Left ventricle myocardium inferior (tissue), 1 donor: ENCODE measurements around the gene OR52A1. TPM values are rescaled to one million over a fixed set of nuclear protein-coding genes. Genes with fewer than 3 reads are reported as not detected.

Source experiments
- DNase-seq: peaks from one replicate; pipeline ENCODE4 v3.0.0-alpha.2; 2020
- H3K27ac ChIP-seq: fragments of 200-600 bp; replicated peaks from 2 replicates; pipeline ENCODE4 v1.8.0; 2021
- H3K27me3 ChIP-seq: fragments of 200-600 bp; 2 replicates; pipeline ENCODE4 v1.8.0; 2021; ENCODE audit warnings: low read depth
- H3K36me3 ChIP-seq: fragments of 200-600 bp; 2 replicates; pipeline ENCODE4 v1.8.0; 2021
- H3K4me1 ChIP-seq: fragments of 200-600 bp; 2 replicates; pipeline ENCODE4 v1.8.0; 2021
- H3K4me3 ChIP-seq: fragments of 200-600 bp; 2 replicates; pipeline ENCODE4 v1.8.0; 2021; ENCODE audit warnings: mild to moderate bottlenecking, moderate library complexity
- H3K9me3 ChIP-seq: fragments of 200-600 bp; replicated peaks from 2 replicates; pipeline ENCODE4 v1.8.0; 2021
- intact Hi-C: fragments of 100-400 bp; cut with micrococcal nuclease; formaldehyde crosslinking; loops from one replicate; pipeline ENCODE4 v1.11.0; 2022
- total RNA-seq: library from RNA; stranded (reverse); fragmentation: NEBNext Ultra II Directional; extraction: Animal tissue kit (Norgen Biotek cat#: 25700); gene quantifications from one replicate; pipeline ENCODE4 v1.2.1, GENCODE V29; 2021
- TF ChIP-seq, protein P1 (sequence below): fragments of 200-600 bp; IDR thresholded peaks from 2 replicates; pipeline ENCODE4 v1.8.0; 2021; ENCODE audit warnings: antibody characterized with exemption, mild to moderate bottlenecking, borderline replicate concordance
- donor health status: DM: no; HTN: yes; CAD: no; lungs with severe emphysema.

Gene OR52A1
- total RNA-seq, 1 donor from 2014 or later: not detected

DNA sequence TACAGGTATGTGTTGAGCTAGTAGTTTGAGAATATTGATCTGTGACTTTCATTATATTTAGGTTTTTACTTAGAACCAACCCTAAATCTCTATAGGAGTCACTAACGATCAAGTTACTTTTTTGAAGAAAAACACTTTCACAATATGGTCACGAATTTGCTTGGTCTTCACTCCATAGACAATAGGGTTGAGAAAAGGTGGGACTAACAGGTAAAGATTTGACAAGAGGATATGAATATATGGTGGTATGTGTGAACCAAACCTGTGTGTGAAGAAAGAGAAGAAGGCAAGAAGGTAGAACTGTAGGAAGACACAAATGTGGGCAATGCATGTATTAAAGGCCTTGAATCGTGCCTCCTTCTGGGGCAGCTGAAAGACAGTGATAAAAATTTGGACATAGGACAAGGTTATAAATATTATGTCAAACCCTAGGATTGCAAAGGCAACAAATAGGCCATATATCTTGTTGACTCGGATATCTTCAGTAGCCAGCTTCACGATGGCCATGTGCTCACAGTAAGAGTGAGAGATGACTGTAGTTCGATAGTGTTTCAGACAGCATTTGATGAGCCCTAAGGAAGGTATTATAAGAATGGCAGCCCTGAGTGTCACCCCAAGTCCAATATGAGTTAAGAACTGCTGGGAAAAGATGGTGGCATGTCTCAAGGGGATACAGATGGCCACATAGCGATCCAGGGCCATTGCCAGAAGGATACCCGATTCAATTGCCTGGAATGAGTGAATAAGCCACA is 22.8 kb downstream of the OR52A1 start:
- no peak overlapping the region for H3K4me3 ChIP-seq
- no peaks in the 10 kb centered on the region for H3K9me3 ChIP-seq
- no peaks in the 10 kb centered on the region for H3K4me1 ChIP-seq
- no peak for DNase-seq
- intact Hi-C loops: no loop called here
- TF ChIP-seq, protein P1, sequence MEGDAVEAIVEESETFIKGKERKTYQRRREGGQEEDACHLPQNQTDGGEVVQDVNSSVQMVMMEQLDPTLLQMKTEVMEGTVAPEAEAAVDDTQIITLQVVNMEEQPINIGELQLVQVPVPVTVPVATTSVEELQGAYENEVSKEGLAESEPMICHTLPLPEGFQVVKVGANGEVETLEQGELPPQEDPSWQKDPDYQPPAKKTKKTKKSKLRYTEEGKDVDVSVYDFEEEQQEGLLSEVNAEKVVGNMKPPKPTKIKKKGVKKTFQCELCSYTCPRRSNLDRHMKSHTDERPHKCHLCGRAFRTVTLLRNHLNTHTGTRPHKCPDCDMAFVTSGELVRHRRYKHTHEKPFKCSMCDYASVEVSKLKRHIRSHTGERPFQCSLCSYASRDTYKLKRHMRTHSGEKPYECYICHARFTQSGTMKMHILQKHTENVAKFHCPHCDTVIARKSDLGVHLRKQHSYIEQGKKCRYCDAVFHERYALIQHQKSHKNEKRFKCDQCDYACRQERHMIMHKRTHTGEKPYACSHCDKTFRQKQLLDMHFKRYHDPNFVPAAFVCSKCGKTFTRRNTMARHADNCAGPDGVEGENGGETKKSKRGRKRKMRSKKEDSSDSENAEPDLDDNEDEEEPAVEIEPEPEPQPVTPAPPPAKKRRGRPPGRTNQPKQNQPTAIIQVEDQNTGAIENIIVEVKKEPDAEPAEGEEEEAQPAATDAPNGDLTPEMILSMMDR: no peak
- H3K27ac ChIP-seq: no peak overlapping the region
- no peaks in the 10 kb centered on the region for H3K36me3 ChIP-seq
- H3K27me3 ChIP-seq: no peaks in the 10 kb centered on the region

DNA sequence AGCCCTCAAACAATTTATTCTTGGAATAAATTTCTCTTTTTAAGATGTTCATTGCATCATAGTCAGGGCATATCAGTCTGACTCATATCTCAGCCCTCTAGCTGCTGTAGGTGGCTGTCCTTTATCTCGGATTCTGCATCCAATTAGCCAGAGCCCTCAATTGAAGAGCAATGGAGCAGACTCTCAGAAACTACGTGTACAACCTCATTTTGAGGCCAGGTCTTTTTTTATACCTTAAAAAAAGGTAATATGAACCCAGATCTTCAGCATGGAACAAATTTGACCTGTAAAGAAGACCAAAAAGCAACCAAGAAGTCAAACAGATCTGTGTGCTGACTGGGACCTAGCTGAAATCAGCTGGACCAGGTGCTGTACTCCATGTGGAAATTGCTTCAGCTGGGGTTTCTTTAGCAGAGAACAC is 25.1 kb downstream of the OR52A1 start:
- Histone ChIP-seq H3K27me3 (no peaks in the 10 kb centered on the region), H3K4me3 (no peak overlapping the region), H3K27ac (no peak overlapping the region), H3K9me3 (no peaks in the 10 kb centered on the region), H3K4me1 (no peaks in the 10 kb centered on the region), H3K36me3 (no peaks in the 10 kb centered on the region)
- intact Hi-C loops: no loop called here
- no peak for DNase-seq
- TF ChIP-seq, protein P1: no peak

DNA sequence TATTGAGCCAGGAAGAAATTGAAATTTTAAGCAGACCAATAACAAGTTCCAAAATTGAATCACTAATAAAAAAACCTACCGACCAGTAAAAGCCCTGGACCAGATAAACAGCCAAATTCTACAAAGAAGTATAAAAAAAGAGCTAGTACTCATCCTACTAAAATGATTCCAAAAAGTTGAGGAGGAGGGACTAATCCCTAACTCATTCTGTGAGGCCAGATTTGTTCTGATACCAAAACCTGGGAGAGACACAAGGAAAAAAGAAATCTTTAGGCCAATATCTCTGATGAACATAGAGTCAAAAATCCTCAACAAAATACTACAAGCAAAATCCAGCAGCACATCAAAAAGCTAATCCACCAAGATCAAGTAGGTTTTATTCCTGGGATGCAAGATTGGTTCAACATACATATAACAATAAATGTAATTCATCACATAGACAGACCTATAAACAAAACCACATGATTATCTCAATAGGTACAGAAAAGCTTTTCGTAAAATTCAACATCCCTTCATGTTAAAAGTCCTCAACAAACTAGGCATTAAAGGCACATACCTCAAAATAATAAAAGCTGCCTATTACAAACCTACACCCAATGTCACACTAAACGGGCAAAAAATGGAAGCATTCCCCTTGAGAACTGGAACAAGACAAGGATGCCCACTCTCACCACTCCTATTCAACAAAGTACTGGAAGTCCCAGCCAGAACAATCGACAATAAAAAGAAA is 29.5 kb downstream of the OR52A1 start:
- no peak overlapping the region for H3K27ac ChIP-seq
- no peaks in the 10 kb centered on the region for H3K36me3 ChIP-seq
- no peaks in the 10 kb centered on the region for H3K4me1 ChIP-seq
- DNase-seq: no peak
- TF ChIP-seq, protein P1: no peak
- H3K4me3 ChIP-seq: no peak overlapping the region
- no peaks in the 10 kb centered on the region for H3K9me3 ChIP-seq
- intact Hi-C loops: no loop called here
- H3K27me3 ChIP-seq: peaks cover 7% of the 10 kb centered on the region

DNA sequence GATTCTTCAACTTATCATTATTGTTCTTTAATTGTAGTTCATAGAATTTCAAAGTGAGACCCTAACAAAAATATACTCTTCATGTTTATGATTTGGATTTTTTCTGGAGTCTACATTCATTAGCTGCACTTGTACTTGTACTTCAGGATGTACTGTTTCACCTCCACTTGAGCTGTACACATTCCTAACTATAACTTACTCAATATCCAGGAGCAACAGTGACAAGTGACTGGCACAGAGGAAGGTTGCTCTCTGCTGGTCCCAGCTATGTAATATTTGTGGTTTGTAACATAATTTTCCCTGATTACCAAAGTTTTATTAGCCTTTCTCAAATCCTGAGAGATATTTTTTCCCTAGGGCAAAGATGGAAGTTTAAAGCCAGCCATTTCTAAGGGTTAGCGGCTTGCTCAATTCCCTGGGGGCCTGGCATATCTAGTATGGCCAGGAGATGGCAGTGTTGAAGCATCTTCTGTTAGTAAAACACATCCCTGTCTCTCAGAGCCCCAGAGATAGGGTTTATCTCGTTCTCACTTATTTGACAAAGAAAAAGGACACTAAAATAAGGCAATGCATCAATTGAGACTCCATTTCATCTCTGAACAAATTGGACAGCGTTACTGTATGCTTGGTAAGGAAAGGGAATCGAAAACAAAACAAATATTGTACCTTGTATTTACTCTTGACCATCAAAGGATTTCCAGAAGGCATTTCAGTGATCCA is 30.6 kb downstream of the OR52A1 start:
- Histone ChIP-seq H3K4me1 (no peaks in the 10 kb centered on the region), H3K9me3 (no peaks in the 10 kb centered on the region), H3K4me3 (no peak overlapping the region), H3K36me3 (no peaks in the 10 kb centered on the region), H3K27ac (no peak overlapping the region), H3K27me3 (peaks cover 7% of the 10 kb centered on the region)
- TF ChIP-seq, protein P1: peak; percentile 83
- DNase-seq: peak; percentile 24
- intact Hi-C loops: no loop called here

DNA sequence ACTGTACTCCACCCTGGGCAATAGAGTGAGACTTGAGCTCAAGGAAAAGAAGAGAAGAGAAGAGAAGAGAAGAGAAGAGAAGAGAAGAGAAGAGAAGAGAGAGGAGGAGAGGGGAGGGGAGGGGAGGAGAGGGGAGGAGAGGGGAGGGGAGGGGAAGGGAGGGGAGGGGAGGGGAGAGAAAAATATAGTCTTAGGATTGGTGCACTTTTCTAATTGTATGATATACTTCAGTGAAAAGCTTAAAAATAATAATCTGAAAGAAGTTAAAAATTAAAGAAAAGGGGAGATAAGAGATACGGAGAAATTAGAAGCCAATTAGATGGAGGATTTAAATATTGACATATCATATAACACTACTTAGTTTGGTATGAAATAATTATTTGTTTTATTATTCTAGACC is 35.7 kb downstream of the OR52A1 start:
- Histone ChIP-seq H3K4me1 (no peaks in the 10 kb centered on the region), H3K4me3 (no peak overlapping the region), H3K27me3 (peaks cover 27% of the 10 kb centered on the region), H3K9me3 (no peaks in the 10 kb centered on the region), H3K27ac (no peak overlapping the region), H3K36me3 (no peaks in the 10 kb centered on the region)
- DNase-seq: no peak
- intact Hi-C loops: no loop called here
- TF ChIP-seq, protein P1: no peak
